COLO668 (cell line): Measurements from ENCODE around the gene GRM3.

Experiments used
- DNase-seq: peaks from one replicate; lab custom pipeline; 2025; ENCODE audit not compliant: unreplicated experiment; lab: John Stamatoyannopoulos, UW

GRM3 gene

DNA sequence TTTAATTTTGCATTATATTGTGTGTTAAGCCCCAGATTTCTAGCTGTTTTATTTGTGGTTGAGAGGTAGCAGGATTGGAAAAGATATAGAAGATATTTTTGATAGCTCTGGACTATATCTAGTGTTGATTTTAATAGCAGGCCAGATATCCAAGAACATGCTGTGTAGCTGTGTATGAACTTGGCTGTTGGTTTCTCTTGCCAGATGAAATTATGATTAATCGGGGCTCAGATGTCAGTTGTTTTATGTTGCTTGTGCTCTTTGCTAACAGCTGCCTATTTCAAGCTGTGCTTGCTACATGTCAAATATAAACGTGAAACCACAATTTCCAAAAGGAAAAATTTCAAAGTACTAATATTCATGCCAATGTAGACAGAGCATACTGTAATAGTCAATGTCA, 141.1 kb downstream of the GRM3 start:
- no peak for DNase-seq

- no peak for DNase-seq
These were observed 141.9 kb downstream of the GRM3 start for GRCh38 chr7:86785641-86786040.

- DNase-seq: no peak
These were observed 142.7 kb downstream of the GRM3 start for GRCh38 chr7:86786376-86786775.

DNA sequence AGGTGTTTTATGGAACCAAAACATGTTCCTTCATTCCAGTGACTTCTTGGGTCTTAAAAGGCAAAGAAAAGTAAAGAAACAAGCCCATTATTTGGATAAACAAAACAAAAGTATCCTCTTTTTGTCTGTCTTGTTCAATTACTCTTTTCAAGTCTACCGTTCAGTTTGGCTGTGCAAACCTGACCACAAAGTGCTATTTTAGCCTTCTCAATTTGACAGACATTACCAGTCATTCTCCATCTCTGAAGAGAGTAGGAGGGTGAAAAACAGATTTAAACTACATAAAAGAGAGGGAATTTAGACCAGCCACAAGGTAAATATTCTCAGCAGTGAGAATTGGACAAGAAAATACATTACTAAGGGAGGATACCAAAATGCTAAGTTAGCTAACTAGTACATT, 145.2 kb downstream of the GRM3 start:
- no peak for DNase-seq

DNA sequence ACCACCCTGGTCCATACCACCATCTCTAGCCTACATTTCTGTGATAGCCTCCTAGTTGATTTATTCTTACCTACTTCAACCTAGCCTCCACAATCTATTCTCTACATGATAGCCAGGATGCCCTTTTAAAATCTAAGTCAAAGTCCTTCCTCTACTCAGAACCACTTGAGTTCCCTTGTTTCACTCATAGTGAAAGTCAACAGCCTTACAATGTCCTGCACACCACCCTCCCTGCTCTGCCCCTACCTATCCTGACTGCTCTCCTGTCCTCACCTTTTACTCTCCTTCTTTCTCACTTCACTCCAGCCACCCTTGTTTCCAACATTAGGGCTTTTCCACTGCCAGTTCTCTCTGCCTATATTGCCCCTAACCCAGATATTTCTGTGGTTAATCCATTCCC, 146.7 kb downstream of the GRM3 start:
- no peak for DNase-seq

DNA sequence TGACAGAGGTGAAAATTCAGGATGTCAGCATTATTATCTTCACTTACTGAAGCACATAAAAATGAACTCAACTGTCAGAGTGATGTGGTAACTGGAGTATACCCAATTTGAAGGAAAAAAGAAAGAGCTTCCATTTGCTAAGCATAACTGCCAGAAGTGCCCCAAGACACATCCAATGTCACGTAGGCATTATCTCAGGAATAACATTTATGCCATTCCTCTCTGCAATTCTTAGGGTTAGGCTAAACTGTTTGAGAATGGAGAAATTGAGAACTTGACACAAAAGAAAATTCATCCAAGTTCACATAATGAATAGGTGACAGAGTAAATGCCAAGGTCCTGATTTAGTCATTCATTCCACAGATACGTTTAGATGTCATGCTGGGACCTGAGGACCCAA, 148.6 kb downstream of the GRM3 start:
- no peak for DNase-seq

GRCh38 chr7:86793136-86793535, 149.4 kb downstream of the GRM3 start:
- DNase-seq: no peak

DNA sequence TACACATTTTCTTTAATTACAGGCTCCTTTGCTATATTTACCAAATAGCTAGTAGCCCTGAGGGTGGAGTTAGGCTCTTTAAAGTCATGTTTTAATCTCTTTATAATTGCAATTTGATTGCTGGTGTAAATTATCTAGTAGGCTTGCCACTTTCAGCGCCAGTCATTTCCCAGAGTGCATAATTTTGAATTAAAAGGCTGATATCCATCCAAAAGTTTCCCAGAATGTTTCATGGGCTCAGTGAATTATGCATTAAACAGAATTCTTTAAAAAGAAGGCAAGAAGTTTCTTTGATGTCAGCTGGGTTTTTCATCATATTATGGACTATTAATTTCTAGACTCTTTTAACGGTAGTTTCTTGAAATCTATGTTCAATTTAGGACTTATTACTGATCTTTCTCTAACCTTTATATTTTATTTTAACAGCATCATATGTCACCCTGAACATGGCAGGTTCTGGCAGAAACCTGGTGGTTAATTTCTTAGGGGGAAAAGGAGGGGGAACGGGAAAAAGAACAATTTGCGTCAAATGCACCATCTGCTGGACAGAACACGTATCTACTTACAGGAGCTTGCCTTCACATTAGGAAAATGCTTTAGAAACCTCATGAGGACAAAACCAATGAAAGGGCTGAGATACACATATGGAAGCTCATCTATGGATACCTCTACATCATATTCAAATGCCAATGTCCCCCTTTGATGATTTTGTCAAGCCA, 171.1 kb downstream of the GRM3 start:
- no peak for DNase-seq

DNA sequence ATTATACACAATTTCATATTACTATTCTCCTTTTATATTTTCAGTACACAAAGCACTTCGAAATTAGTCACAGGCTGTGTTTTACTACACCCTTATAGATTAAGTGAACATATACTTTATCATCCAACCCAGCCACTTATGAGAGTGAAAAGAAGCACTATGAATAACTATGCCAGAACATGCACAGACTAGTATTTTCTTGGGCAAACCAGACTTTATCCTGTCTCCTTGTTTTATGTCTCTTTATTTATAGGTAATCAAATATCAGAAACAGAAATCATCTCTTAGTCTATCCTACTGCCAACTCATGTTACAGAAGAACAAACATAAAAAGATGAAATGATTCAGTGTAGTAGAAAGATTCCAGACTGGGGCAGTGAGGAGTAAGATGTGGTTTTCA, 171.8 kb downstream of the GRM3 start:
- DNase-seq: no peak

- no peak for DNase-seq
These were observed 175.2 kb downstream of the GRM3 start for GRCh38 chr7:86818903-86819302.

DNA sequence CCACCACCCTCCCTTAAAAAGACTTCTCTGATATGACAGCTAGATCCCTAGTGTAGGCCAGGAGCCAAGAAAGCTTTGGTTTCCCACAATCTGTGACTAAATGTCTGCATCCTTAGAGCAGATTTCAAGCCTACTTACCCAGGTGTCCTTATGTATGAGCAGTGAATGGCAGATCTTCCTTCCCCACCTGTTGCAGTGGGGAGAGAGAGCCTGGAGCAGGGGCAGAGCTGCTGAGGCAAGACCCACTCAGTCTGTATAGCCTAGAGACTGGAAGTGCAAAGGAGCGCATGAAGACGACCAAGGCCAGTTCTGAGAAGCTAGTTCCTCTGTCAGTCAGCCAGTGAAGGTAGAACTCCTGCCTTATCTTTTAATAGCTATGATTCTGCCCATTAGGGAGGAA, 180.1 kb downstream of the GRM3 start:
- no peak for DNase-seq

DNA sequence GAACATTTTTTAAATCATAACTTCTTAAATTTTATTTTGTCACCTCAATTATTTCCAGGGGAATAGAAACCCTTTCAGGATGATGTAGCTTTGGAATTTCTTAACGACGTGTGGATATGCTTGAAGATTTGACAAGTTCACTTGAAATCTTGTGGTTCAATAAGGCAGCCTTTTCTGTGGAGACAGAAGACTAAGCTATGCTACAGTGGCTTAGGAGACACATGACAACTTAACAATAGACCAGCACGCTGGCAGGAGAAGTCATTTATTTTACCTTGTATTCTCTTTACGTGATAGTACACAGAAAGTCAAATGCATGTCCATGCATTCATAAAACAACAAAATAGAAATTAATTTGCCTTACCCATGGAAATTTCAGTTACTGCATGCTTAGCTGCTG, 181.6 kb downstream of the GRM3 start:
- no peak for DNase-seq

DNA sequence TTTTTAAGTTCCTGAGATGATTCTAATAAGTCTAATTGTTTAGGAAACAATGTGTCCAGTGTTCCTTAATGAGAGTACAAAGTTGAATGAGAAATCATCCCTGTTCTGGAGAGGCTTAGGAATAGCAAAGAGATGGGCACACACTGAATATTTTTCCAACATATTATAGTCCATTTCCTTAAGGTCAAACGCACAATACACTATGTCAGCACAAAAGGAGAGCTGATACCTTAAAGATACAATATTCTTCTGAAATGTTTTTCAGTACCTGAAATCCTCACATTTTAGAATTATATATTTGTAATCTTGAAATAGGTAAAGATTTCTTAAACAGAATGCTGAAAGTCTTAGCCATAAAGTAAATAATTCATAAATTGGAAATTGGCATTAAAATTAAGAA, 183.2 kb downstream of the GRM3 start:
- DNase-seq: no peak

GRCh38 chr7:86833360-86833759, 189.7 kb downstream of the GRM3 start:
- peak; percentile 13 for DNase-seq

DNA sequence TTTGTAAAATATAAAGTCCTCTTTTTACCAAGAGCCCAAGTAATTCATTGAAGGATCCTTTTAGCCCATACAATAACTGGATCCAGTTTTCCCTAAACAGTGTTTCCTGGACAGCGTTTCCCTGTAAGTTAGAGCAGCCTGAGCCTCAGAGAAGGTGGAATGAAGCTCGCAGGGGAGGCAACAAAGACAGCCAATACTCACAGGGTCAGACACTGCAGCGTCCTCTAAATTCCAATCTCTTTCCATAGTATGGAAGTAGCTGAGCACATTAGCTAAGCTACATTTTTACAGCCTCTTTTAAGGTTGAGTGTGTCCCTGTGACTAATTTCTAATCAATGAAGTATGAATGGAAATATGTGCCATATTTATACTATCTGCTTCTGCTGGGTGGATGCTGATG, 193.5 kb downstream of the GRM3 start:
- DNase-seq: no peak

DNA sequence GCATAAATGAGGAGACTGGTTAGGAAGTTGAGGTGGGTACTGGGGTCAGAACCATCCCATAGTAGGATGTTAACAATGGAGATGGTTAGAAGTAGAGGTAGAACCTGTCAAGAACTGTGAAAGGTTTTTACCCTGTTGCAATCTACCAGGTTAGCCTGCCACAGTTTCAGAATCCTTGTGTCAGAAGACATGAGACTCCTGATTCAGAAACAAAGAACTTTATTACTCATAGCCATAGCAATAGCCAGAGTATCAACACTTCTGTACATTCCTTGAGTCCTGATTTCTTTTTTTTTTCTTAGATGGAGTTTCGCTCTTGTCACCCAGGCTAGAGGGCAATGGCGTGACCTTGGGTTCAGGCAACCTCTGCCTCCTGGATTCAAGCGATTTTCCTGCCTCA, 200.9 kb downstream of the GRM3 start:
- no peak for DNase-seq

DNA sequence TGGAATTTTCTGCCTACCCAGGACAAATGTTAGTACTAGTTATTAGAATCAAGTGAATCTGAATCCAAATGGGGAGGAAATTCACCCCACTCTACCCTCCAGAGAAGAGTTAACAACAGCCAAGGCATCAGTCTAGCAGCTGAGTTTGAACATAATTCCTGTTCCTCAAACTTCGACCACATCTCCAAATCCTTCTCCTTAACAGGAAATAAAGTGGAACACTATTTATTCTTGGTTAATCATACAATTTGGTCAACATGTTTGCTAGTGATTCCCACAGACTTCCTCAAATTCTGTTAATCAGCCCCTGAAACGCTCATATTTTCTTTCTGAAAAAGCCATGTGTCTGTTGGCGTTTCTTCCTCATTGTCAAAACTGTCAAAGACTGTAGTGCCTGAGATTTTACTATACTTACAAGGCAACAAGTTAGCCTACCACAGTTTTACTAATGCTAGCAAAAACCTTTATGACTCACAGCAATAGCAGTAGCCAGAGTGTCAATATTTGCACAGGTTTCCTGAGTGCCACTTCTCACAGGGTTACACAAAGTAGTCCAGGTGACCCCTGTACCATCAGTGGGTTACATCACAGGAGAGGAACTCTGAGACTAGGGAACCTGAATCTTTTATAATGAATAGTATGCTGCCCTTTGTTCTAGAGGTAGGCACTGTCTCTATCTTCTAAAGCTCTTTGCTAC, 202.9 kb downstream of the GRM3 start:
- DNase-seq: peak; percentile 72

GRCh38 chr7:86848226-86848625, 204.5 kb downstream of the GRM3 start:
- DNase-seq: no peak

- no peak for DNase-seq
These were observed 207.9 kb downstream of the GRM3 start for GRCh38 chr7:86851566-86851965.

DNA sequence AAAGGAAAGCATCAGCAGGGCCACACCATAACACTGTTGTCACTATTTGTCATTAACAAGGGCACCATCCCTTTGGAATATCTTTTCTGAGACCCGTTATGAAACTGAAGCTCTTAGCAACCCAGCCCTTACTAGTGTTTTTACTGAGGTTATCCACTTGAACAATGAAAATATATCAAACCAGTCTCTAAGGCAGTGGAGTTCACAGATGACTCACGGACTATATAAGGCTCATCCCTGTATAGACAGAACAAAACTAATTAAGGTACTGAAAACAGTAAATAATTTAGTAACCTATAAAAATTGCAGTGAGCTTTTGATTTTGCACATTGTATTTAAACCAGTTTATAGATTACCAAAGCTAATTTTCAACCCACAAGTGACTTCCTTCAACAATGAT, 219.7 kb downstream of the GRM3 start:
- DNase-seq: no peak

DNA sequence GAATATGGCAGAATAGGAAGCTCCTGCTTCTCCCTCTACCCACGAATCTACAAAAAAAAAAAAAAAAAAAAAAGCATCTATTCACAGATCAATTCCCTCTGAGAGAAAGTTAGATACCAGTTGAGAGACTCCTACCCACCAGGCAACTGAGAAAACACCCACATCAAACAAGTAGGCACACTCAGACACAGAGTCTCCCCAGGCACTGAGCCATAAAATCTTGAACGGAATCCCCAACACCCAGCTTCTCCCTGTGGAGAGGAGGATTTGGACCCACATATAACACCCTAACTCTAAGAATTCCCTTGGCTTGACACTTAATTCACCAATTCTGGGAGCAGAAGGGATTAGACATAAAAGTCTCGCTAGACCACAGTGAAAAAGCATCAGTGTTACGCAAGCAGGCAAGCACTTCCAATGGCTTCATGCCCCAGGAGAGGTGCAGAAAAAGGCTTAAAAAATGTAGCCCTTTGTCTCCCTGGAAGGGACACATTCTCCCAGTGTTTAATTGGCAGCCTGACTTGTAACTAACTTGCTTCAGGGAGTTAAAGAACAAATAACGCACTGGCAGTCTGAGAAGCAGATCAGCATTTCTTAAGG, 223.6 kb downstream of the GRM3 start:
- no peak for DNase-seq

DNA sequence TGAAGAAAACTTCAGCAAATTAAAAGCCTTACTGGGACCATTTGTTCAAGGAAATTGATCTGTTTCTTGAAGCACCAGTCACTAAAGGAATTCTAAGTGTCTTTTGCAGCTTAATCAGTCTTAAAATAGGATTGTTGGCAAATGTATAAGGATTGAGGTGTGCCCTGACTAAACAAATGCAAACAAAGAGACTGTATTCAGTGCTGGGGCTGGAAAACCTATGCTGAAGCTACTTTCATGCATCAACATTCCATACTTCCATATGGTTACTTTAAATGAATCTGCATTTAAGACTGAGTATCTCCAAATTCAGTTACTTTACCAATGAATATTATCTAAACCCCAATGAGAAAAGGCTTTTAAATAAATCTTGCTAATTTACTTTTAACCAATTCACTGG, 232.4 kb downstream of the GRM3 start:
- DNase-seq: no peak

DNA sequence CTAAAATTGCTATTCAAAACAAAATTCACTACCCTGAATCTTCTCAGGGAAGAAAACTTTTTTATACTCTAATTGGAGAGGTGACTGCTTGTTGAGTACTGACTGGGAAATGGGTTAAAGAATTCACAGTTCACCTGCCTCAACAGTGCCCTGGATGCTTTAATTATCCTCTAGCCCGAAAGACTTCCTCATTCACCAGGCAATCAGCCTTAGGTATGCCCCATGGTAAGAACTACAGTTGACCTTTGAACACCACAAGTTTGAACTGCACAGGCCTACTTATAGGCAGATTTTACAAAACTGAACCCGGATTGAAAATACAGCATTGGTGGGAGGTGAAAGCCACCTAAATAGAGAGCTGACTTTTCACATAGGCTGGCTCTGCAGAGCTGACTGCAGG, 240.4 kb downstream of the GRM3 start:
- DNase-seq: no peak
